ENCODE data around the gene CHST11. TPM values are rescaled to one million over a fixed set of nuclear protein-coding genes. Genes with fewer than 3 reads are reported as not detected.

CHST11 gene
- total and polyA plus RNA-seq, 4 donors, result 0.57 to 11.1 (median 3.7) TPM

GRCh38 chr12:104457746-104458693 is 1.3 kb downstream of the CHST11 start:
- Histone ChIP-seq H3K4me3 (ENCODE audit: low read depth in 1 of 3, low read length in 3 of 3) (peak overlapping the region; percentile 38 to 68 (median 64)), H3K27me3 (ENCODE audit: control insufficient read depth in 4 of 4, insufficient read depth in 4 of 4, low read length in 3 of 4) (no peaks in the 10 kb centered on the region), H3K9ac (ENCODE audit: low read depth in 1 of 2, low read length in 2 of 2) (no peak overlapping the region), H3K27ac (ENCODE audit: low read depth in 1 of 2, low read length in 2 of 2) (peak overlapping the region in 1 of 2 donors; percentile 60), H3K36me3 (ENCODE audit: control insufficient read depth in 4 of 4, insufficient read depth in 3 of 4, low read depth in 1 of 4, low read length in 3 of 4) (no peaks in the 10 kb centered on the region), H3K9me3 (ENCODE audit: control insufficient read depth in 4 of 4, low read length in 3 of 4) (no peaks in the 10 kb centered on the region), H3K4me1 (ENCODE audit: control insufficient read depth in 4 of 4, insufficient read depth in 4 of 4, low read length in 3 of 4) (peaks cover 6 to 35% (median 21%) of the 10 kb centered on the region in 4 donors)
- no peak for TF ChIP-seq MAX (IDR thresholded peaks at IDR 0.05)
- no peak for TF ChIP-seq HNF4G (IDR thresholded peaks at IDR 0.05)
- TF ChIP-seq REST (IDR thresholded peaks at IDR 0.05), result no peak
- no peak for TF ChIP-seq SP1 (IDR thresholded peaks at IDR 0.05)
- TF ChIP-seq ATF3 (IDR thresholded peaks at IDR 0.05), result no peak
- TF ChIP-seq TAF1 (conservative IDR thresholded peaks at IDR 0.05), result no peak
- no peak for TF ChIP-seq FOXA2 (IDR thresholded peaks at IDR 0.05)
- no peak for TF ChIP-seq HNF4A (conservative IDR thresholded peaks at IDR 0.05)
- no peak for TF ChIP-seq GABPA (IDR thresholded peaks at IDR 0.05 in 1 of 2, conservative IDR thresholded peaks at IDR 0.05 in 1 of 2)
- TF ChIP-seq RXRA (IDR thresholded peaks at IDR 0.05), result no peak
- TF ChIP-seq YY1 (IDR thresholded peaks at IDR 0.05), result no peak
- TF ChIP-seq NR2F2 (IDR thresholded peaks at IDR 0.05), result no peak
- TF ChIP-seq JUND (IDR thresholded peaks at IDR 0.05), result no peak
- TF ChIP-seq RAD21 (IDR thresholded peaks at IDR 0.05), result no peak
- DNase-seq (ENCODE audit: low spot score), result peak; percentile 49
- WGBS, result 2% methylated on average over 71 of the region's 71 CpGs

GRCh38 chr12:104458694-104459367 is 2.1 kb downstream of the CHST11 start:
- Histone ChIP-seq H3K27ac (ENCODE audit: low read depth in 1 of 2, low read length in 2 of 2) (peak overlapping the region in 1 of 2 donors; percentile 60), H3K36me3 (ENCODE audit: control insufficient read depth in 4 of 4, insufficient read depth in 3 of 4, low read depth in 1 of 4, low read length in 3 of 4) (no peaks in the 10 kb centered on the region), H3K4me1 (ENCODE audit: control insufficient read depth in 4 of 4, insufficient read depth in 4 of 4, low read length in 3 of 4) (peaks cover 6 to 38% (median 22%) of the 10 kb centered on the region in 4 donors), H3K9ac (ENCODE audit: low read depth in 1 of 2, low read length in 2 of 2) (peak overlapping the region in 1 of 2 donors; percentile 54), H3K4me3 (ENCODE audit: low read depth in 1 of 3, low read length in 3 of 3) (peak overlapping the region; percentile 14 to 68 (median 52)), H3K9me3 (ENCODE audit: control insufficient read depth in 4 of 4, low read length in 3 of 4) (no peaks in the 10 kb centered on the region), H3K27me3 (ENCODE audit: control insufficient read depth in 4 of 4, insufficient read depth in 4 of 4, low read length in 3 of 4) (no peaks in the 10 kb centered on the region)
- TF ChIP-seq YY1 (IDR thresholded peaks at IDR 0.05), result no peak
- TF ChIP-seq ZBTB33 (IDR thresholded peaks at IDR 0.05), result no peak
- 20% methylated on average over 21 of the region's 21 CpGs for WGBS
- peak; percentile 50 for DNase-seq (ENCODE audit: low spot score)

All from liver (tissue), 9 donors.